K562 (cell line): ENCODE results near the gene ALDH7A1.

Source experiments
- ATF7 ChIP-seq: fragments of 450-650 bp; IDR thresholded peaks from 2 replicates; pipeline ENCODE4 v1.7.1; 2014; ENCODE audit warnings: mild to moderate bottlenecking, moderate library complexity
- CBFB ChIP-seq: sonication (generic); formaldehyde crosslinking; IDR thresholded peaks from 2 replicates; pipeline ENCODE4 v1.4.0; 2020; ENCODE audit warnings: mild to moderate bottlenecking, missing genetic modification reagents
- EZH2 ChIP-seq: IDR thresholded peaks from 2 replicates; pipeline ENCODE4 v1.6.1; 2012; ENCODE audit warnings: low read depth, mild to moderate bottlenecking, inconsistent platforms, low read length, borderline replicate concordance
- GATA2 ChIP-seq: sonication (generic); formaldehyde crosslinking; IDR thresholded peaks from 2 replicates; pipeline ENCODE4 v1.4.0; 2020; ENCODE audit warnings: mild to moderate bottlenecking, missing genetic modification reagents
- RCOR1 ChIP-seq, 2 experiments: IDR thresholded peaks; 2 replicates each; pipeline ENCODE4 v1.6.1; 2012; ENCODE audit warnings: low read depth in 2 of 2, low read length in 2 of 2, borderline replicate concordance in 1 of 2, improper control_type of control experiment in 1 of 2
- SETDB1 ChIP-seq: IDR thresholded peaks from one replicate; pipeline ENCODE4 v1.6.1; 2012; ENCODE audit warnings: low read length, control low read depth, inconsistent platforms
- SMAD3 ChIP-seq: fragments of 450-650 bp; formaldehyde crosslinking; conservative IDR thresholded peaks from 2 replicates; pipeline ENCODE4 v1.4.0; 2020; ENCODE audit warnings: mild to moderate bottlenecking
- TEAD2 ChIP-seq: fragments of 450-650 bp; IDR thresholded peaks from 2 replicates; pipeline ENCODE4 v1.6.1; 2016; ENCODE audit warnings: missing genetic modification characterization, control low read depth, missing compliant biosample characterization
- ZNF121 ChIP-seq: sonication (generic); formaldehyde crosslinking; conservative IDR thresholded peaks from 2 replicates; pipeline ENCODE4 v1.8.0; 2022; ENCODE audit warnings: missing genetic modification reagents
- ZNF124 ChIP-seq: sonication (generic); formaldehyde crosslinking; IDR thresholded peaks from 2 replicates; pipeline ENCODE4 v1.8.1; 2022; ENCODE audit warnings: missing genetic modification reagents
- TF ChIP-seq, protein P1 (sequence below), 3 experiments: IDR thresholded peaks in 2 of 3; conservative IDR thresholded peaks in 1 of 3; 2 replicates each; pipeline ENCODE4 v1.5.1; 2011 to 2012; ENCODE audit warnings: low read length in 3 of 3, mild to moderate bottlenecking in 3 of 3, control low read depth in 2 of 3, improper control_type of control experiment in 1 of 3, inconsistent platforms in 1 of 3, low read depth in 1 of 3, mixed read lengths in 1 of 3, moderate library complexity in 1 of 3; ENCODE audit not compliant: insufficient read depth in 2 of 3
- TF ChIP-seq, protein P2 (sequence below): fragments of 250-450 bp; sonication (Bioruptor Pico); IDR thresholded peaks from 2 replicates; pipeline ENCODE4 v1.8.0; 2021; ENCODE audit warnings: moderate library complexity, mild to moderate bottlenecking, inconsistent platforms
- TF ChIP-seq, protein P3 (sequence below): sonication (generic); formaldehyde crosslinking; IDR thresholded peaks from 2 replicates; pipeline ENCODE4 v1.9.0; 2022; ENCODE audit warnings: mild to moderate bottlenecking, missing genetic modification reagents

DNA sequence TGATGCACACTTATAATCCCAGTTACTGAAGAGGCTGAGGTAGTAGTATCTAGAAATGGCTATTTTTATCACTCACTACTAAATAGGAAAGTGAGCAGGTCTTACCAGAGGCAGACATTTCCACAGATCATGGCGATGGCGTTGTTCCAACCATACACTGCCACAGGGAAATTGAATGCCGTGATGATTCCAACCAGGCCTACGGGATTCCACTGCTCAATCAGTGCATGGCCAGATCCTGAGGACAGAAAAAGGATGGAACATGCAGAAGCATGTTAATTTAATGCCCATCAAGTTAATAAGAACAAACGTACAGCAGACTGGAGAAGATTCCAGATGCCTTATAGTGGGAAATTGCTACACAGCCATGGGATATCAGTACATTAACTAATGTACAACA is 18.0 kb downstream of the ALDH7A1 start:
- TF ChIP-seq RCOR1 (IDR thresholded peaks at IDR 0.05; ENCODE audit: borderline replicate concordance in 1 of 2, low read depth in 2 of 2, low read length in 2 of 2) (no peak), EZH2 (no peak), TEAD2 (no peak), SETDB1 (no peak), GATA2 (CRISPR knock-in tag) (no peak), ATF7 (no peak), SMAD3 (no peak), CBFB (no peak), ZNF124 (no peak), ZNF121 (no peak)
- TF ChIP-seq, protein P1, sequence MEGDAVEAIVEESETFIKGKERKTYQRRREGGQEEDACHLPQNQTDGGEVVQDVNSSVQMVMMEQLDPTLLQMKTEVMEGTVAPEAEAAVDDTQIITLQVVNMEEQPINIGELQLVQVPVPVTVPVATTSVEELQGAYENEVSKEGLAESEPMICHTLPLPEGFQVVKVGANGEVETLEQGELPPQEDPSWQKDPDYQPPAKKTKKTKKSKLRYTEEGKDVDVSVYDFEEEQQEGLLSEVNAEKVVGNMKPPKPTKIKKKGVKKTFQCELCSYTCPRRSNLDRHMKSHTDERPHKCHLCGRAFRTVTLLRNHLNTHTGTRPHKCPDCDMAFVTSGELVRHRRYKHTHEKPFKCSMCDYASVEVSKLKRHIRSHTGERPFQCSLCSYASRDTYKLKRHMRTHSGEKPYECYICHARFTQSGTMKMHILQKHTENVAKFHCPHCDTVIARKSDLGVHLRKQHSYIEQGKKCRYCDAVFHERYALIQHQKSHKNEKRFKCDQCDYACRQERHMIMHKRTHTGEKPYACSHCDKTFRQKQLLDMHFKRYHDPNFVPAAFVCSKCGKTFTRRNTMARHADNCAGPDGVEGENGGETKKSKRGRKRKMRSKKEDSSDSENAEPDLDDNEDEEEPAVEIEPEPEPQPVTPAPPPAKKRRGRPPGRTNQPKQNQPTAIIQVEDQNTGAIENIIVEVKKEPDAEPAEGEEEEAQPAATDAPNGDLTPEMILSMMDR (IDR thresholded peaks at IDR 0.05 in 2 of 3, conservative IDR thresholded peaks at IDR 0.05 in 1 of 3; ENCODE audit: insufficient read depth in 2 of 3, low read depth in 1 of 3, low read length in 3 of 3), result no peak
- TF ChIP-seq, protein P2, sequence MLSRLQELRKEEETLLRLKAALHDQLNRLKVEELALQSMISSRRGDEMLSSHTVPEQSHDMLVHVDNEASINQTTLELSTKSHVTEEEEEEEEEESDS, result no peak
- TF ChIP-seq, protein P3, sequence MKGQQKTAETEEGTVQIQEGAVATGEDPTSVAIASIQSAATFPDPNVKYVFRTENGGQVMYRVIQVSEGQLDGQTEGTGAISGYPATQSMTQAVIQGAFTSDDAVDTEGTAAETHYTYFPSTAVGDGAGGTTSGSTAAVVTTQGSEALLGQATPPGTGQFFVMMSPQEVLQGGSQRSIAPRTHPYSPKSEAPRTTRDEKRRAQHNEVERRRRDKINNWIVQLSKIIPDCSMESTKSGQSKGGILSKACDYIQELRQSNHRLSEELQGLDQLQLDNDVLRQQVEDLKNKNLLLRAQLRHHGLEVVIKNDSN (CRISPR knock-in tag), result no peak
